Breast epithelium (tissue), 4 donors: ENCODE results near the gene TRMT11. TPM values are rescaled to one million over a fixed set of nuclear protein-coding genes. Genes with fewer than 3 reads are reported as not detected.
"Not testable (repeated sequence)": the region's sequence is repeated elsewhere in the genome, so short reads cannot be mapped to it uniquely, and the experiment has no call there.

Experiments used
- DNase-seq, 2 donors: peaks; one replicate each; pipeline ENCODE4 v3.0.0-alpha.2; 2019; ENCODE audit warnings: low spot score in 2 of 2
- H3K27ac ChIP-seq, 2 donors: fragments of 200-600 bp; sonication (generic) in 1 of 2; one replicate each; pipeline ENCODE4 v1.5.1; 2016 to 2019; ENCODE audit warnings: mild to moderate bottlenecking in 1 of 2
- H3K27me3 ChIP-seq, 2 donors: fragments of 200-600 bp; sonication (generic) in 1 of 2; one replicate each; pipeline versions ENCODE4 v1.5.1 to v1.6.0; 2017 to 2019; ENCODE audit warnings: control low read depth in 1 of 2, mild to moderate bottlenecking in 1 of 2
- H3K36me3 ChIP-seq: fragments of 200-600 bp; one replicate; pipeline ENCODE4 v1.5.1; 2019
- H3K4me1 ChIP-seq, 2 donors: fragments of 200-600 bp; sonication (generic); one replicate each; pipeline ENCODE4 v1.5.1; 2016 to 2019; ENCODE audit warnings: control low read depth in 1 of 2
- H3K4me3 ChIP-seq, 3 donors: fragments of 200-600 bp; sonication (generic); 1 replicate in 2 of 3; 2 replicates in 1 of 3; pipeline ENCODE4 v1.5.1; 2016 to 2019; ENCODE audit warnings: mild to moderate bottlenecking in 3 of 3, moderate library complexity in 2 of 3
- H3K9me3 ChIP-seq, 2 donors: fragments of 200-600 bp; sonication (generic) in 1 of 2; one replicate each; pipeline ENCODE4 v1.5.1; 2016 to 2019; ENCODE audit warnings: control low read depth in 1 of 2
- POLR2A ChIP-seq: fragments of 450-650 bp; IDR thresholded peaks from one replicate; pipeline ENCODE4 v1.6.1; 2016; ENCODE audit warnings: antibody characterized with exemption, mild to moderate bottlenecking, moderate library complexity
- POLR2AphosphoS5 ChIP-seq, 3 donors: sonication (generic); formaldehyde crosslinking; IDR thresholded peaks; one replicate each; pipeline ENCODE4 v1.6.1; 2017; ENCODE audit warnings: antibody characterized with exemption in 3 of 3
- intact Hi-C: fragments of 100-400 bp; cut with DNase I; formaldehyde crosslinking; loops from one replicate; pipeline ENCODE4 v1.15.1; 2023; ENCODE audit warnings: low total_unique reads
- total RNA-seq, 3 donors: library from RNA; depleted of rRNA; stranded (reverse); fragments of >200 nt; gene quantifications; one replicate each; pipeline ENCODE4 v1.1.0, GENCODE V29; 2016
- TF ChIP-seq, protein P1 (sequence below), 3 donors: fragments of 450-650 bp; IDR thresholded peaks; one replicate each; pipeline ENCODE4 v1.5.1; 2016 to 2017; ENCODE audit warnings: antibody characterized with exemption in 3 of 3, mild to moderate bottlenecking in 3 of 3, moderate library complexity in 3 of 3

Gene TRMT11
- total RNA-seq, 3 donors from 2014 or later: 17.3 to 48.3 (median 39.7) TPM

DNA sequence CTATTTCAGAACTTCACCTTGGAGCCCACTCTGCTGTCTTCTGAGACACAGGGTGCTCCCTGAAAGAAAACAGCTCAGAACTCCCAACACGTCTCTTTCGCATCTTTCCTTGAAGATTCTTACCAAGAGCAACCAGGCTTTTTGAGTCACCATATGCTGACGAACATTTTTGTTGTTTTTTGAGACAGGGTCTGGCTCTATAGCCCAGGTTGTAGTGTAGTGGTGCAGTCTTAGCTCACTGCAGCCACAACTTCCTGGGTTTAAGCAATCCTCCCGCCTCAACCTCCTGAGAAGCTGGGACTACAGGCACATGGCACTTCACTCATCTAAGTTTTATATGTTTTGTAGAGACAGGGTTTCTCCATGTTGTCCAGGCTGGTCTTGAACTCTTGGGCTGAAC, 68.5 kb downstream of the TRMT11 start:
- no peak for TF ChIP-seq POLR2A
- TF ChIP-seq, protein P1, sequence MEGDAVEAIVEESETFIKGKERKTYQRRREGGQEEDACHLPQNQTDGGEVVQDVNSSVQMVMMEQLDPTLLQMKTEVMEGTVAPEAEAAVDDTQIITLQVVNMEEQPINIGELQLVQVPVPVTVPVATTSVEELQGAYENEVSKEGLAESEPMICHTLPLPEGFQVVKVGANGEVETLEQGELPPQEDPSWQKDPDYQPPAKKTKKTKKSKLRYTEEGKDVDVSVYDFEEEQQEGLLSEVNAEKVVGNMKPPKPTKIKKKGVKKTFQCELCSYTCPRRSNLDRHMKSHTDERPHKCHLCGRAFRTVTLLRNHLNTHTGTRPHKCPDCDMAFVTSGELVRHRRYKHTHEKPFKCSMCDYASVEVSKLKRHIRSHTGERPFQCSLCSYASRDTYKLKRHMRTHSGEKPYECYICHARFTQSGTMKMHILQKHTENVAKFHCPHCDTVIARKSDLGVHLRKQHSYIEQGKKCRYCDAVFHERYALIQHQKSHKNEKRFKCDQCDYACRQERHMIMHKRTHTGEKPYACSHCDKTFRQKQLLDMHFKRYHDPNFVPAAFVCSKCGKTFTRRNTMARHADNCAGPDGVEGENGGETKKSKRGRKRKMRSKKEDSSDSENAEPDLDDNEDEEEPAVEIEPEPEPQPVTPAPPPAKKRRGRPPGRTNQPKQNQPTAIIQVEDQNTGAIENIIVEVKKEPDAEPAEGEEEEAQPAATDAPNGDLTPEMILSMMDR (IDR thresholded peaks at IDR 0.05): no peak
- DNase-seq: no peak
- Histone ChIP-seq H3K4me1 (no peaks in the 10 kb centered on the region), H3K36me3 (no peaks in the 10 kb centered on the region), H3K9me3 (no peaks in the 10 kb centered on the region), H3K27ac (no peak overlapping the region), H3K4me3 (no peak overlapping the region), H3K27me3 (no peaks in the 10 kb centered on the region)
- intact Hi-C loops: no loop called here

DNA sequence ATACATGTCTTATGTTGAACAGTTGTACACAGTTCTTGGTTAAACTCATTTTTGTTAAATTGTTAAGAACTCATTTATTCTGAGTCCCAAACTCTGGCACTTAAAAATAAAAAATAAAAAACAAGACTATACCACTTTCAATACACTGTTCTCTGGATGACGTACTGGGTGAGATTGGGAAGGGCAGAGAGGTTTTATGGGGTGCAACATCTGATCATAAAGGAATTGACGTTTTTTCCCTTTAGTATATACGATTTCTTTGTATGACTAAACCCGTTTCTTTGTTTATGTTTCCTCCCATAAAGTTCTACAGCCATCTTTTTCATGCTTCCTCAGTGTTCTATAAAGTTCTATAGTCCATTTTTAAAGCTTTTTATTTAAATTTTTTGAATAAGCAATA, 69.1 kb downstream of the TRMT11 start:
- no peak overlapping the region for H3K27ac ChIP-seq
- DNase-seq: no peak
- intact Hi-C loops: no loop called here

DNA sequence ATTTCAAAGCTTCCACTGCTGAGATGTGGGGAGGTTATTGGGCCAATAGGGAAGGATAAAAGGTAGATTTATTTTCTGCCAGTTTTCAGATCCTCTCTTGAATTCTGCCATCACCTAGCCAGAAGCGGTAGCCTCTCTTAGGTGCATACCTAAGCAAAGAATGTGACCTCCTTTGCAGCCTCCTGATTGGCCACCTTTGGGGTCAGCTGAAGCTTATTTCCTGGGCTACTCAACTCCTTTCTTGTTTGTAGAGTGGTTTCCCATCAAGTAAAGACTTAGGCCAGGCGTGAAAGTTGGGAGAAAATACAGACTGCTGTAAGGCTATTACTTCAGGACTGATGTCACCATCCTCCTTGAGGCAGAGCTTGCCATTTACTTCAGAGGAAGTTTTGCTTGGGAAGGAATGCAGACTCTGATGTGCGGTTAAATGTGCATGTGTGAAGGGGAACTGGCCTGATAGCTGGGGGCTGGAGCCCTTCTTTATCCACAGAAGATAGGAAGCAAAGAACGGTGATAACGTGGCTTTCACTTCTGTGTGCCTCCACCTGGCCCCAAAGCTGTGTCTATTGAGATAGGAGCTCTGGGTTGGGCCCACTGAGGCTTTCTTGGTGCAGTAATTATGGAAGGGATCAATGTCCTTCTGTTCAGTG, 70.1 kb downstream of the TRMT11 start:
- H3K9me3 ChIP-seq: no peaks in the 10 kb centered on the region
- H3K27ac ChIP-seq: no peak overlapping the region
- TF ChIP-seq POLR2A (no peak), POLR2AphosphoS5 (IDR thresholded peaks at IDR 0.05) (no peak)
- TF ChIP-seq, protein P1 (IDR thresholded peaks at IDR 0.05): no peak
- no peaks in the 10 kb centered on the region for H3K36me3 ChIP-seq
- H3K27me3 ChIP-seq: no peaks in the 10 kb centered on the region
- DNase-seq: no peak
- H3K4me1 ChIP-seq: no peaks in the 10 kb centered on the region
- intact Hi-C loops: no loop called here
- no peak overlapping the region for H3K4me3 ChIP-seq

More for the DNA sequence above, 69.1 kb downstream of the TRMT11 start:
- H3K4me3 ChIP-seq: no peak overlapping the region
- no peaks in the 10 kb centered on the region for H3K9me3 ChIP-seq
- H3K27me3 ChIP-seq: no peaks in the 10 kb centered on the region
- no peaks in the 10 kb centered on the region for H3K36me3 ChIP-seq
- H3K4me1 ChIP-seq: no peaks in the 10 kb centered on the region
- TF ChIP-seq POLR2AphosphoS5 (IDR thresholded peaks at IDR 0.05): no peak
- TF ChIP-seq, protein P1 (IDR thresholded peaks at IDR 0.05): no peak
- TF ChIP-seq POLR2A: no peak

DNA sequence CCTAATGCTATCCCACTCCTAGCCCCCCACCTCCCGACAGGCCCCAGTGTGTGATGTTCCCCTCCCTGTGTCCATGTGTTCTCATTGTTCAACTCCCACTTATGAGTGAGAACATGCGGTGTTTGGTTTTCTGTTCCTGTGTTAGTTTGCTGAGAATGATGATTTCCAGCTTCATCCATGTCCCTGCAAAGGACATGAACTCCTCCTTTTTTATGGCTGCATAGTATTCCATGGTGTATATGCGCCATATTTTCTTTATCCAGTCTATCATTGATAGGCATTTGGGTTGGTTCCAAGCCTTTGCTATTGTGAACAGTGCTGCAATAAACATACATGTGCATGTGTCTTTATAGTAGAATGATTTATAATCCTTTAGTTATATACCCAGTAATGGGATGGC, 71.7 kb downstream of the TRMT11 start:
- H3K4me1 ChIP-seq, H3K36me3 ChIP-seq, H3K27me3 ChIP-seq, H3K4me3 ChIP-seq, DNase-seq, intact Hi-C loops, H3K9me3 ChIP-seq, H3K27ac ChIP-seq: not testable (repeated sequence)

DNA sequence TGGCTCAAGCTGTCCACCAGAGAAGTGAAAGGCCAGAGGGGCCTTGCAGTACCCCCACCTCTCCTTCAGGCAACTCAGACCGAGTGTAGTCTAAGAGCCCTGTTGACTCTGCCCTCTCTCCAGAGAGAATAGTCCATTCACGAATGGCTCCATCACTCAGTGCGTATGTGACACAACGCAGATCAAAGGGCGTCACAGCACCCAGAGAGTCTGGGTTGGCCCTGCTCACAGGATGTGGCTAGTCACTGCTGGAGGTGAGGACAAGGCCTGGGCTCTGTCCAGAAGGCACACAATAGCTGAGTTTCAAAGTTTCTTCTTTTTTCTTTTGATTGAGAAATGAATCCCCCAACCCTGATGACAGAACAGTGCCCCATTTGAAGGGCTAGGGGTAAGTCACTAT, 74.1 kb downstream of the TRMT11 start:
- Histone ChIP-seq H3K27ac (no peak overlapping the region), H3K4me3 (no peak overlapping the region), H3K4me1 (no peaks in the 10 kb centered on the region), H3K36me3 (no peaks in the 10 kb centered on the region), H3K27me3 (no peaks in the 10 kb centered on the region), H3K9me3 (no peaks in the 10 kb centered on the region)
- intact Hi-C loops: no loop called here
- DNase-seq: no peak
- TF ChIP-seq, protein P1 (IDR thresholded peaks at IDR 0.05): no peak
- TF ChIP-seq POLR2A (no peak), POLR2AphosphoS5 (IDR thresholded peaks at IDR 0.05) (no peak)
